NB4 (cell line): Measurements from ENCODE around the gene ABHD17A.

Experiments used
- MYC ChIP-seq: IDR thresholded peaks from 2 replicates; pipeline ENCODE4 v1.6.1; 2011; ENCODE audit warnings: low read depth, low read length
- POLR2A ChIP-seq: IDR thresholded peaks from 2 replicates; pipeline ENCODE4 v1.6.1; 2011; ENCODE audit warnings: mild to moderate bottlenecking; ENCODE audit not compliant: insufficient read length; ENCODE audit errors: extremely low read depth
- TF ChIP-seq, protein P1 (sequence below): IDR thresholded peaks from one replicate; pipeline ENCODE4 v1.5.1; 2012; ENCODE audit warnings: low read depth, low read length
- TF ChIP-seq, protein P2 (sequence below): IDR thresholded peaks from 2 replicates; pipeline ENCODE4 v1.6.1; 2011; ENCODE audit warnings: low read depth, low read length

DNA sequence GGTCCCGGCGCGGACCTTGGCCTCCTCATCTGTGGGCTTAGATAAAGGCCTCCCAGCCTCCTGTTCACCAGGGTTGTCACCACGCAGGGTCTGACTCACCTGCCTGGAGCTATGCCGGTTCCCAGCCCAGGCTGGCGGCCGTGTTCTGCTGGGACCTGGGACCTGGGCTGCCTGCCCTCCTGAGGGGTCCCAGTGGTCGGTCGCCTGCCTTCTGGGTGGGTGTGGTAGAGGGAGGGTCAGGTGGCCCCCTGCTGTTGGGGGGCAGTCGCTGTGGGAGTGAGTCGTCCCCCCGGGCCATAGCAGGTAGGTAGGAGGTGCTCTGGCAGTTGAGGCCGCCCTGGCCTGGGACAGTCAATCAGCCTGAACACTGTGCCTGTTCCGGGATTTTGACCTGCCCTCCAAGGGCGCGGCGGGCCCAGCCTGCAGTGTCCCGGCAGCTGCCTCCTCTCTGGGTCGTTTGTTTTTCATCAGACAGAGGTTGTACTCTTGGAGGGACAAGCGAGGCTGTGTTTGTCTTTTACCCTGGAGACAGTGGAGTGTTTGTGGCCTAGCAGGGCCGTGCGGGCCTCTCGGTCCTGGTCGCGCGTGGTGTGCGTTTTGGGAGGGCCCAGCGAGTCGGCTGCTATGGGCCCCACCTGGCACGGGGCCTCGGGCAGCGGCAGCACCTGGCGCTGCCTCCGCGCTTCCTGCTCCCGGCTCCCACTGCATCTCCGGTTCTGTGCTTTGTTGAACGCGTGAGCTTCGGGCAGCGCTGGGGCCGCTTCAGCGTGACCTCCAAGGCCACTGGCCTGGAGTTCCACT lies 22.5 kb upstream of the ABHD17A start:
- TF ChIP-seq, protein P1, sequence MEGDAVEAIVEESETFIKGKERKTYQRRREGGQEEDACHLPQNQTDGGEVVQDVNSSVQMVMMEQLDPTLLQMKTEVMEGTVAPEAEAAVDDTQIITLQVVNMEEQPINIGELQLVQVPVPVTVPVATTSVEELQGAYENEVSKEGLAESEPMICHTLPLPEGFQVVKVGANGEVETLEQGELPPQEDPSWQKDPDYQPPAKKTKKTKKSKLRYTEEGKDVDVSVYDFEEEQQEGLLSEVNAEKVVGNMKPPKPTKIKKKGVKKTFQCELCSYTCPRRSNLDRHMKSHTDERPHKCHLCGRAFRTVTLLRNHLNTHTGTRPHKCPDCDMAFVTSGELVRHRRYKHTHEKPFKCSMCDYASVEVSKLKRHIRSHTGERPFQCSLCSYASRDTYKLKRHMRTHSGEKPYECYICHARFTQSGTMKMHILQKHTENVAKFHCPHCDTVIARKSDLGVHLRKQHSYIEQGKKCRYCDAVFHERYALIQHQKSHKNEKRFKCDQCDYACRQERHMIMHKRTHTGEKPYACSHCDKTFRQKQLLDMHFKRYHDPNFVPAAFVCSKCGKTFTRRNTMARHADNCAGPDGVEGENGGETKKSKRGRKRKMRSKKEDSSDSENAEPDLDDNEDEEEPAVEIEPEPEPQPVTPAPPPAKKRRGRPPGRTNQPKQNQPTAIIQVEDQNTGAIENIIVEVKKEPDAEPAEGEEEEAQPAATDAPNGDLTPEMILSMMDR = no peak
- TF ChIP-seq, protein P2, sequence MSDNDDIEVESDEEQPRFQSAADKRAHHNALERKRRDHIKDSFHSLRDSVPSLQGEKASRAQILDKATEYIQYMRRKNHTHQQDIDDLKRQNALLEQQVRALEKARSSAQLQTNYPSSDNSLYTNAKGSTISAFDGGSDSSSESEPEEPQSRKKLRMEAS = no peak
- no peak for TF ChIP-seq POLR2A
- TF ChIP-seq MYC = no peak
